Natural killer cell (primary cell): ENCODE results near the gene ABL1. TPM values are rescaled to one million over a fixed set of nuclear protein-coding genes. Genes with fewer than 3 reads are reported as not detected.

ENCODE experiments used
- ATAC-seq, 3 donors: fragments of 150-1000 bp in 2 of 3; fragments of 200-7000 bp in 1 of 3; cut with Tn5 transposase; 1 replicate in 1 of 3; 2 replicates in 2 of 3; pipeline ENCODE4 v1.10.0; 2021; ENCODE audit warnings: mild to moderate bottlenecking in 2 of 3, moderate library complexity in 2 of 3
- DNase-seq, 2 donors: peaks; one replicate each; pipeline versions ENCODE4 v3.0.0 to v3.0.0-alpha.2; 2013 to 2021; ENCODE audit warnings: mixed read lengths in 1 of 2
- H3K27ac ChIP-seq: one replicate; pipeline ENCODE4 v1.5.1; 2013; ENCODE audit warnings: mild to moderate bottlenecking, low read length
- H3K27me3 ChIP-seq: one replicate; pipeline ENCODE4 v1.6.1; 2013; ENCODE audit warnings: low read length; ENCODE audit not compliant: control insufficient read depth, insufficient read depth
- H3K36me3 ChIP-seq: one replicate; pipeline ENCODE4 v1.6.1; 2013; ENCODE audit warnings: low read length; ENCODE audit not compliant: control insufficient read depth, insufficient read depth
- H3K4me1 ChIP-seq: one replicate; pipeline ENCODE4 v1.6.1; 2013; ENCODE audit warnings: low read length; ENCODE audit not compliant: control insufficient read depth, insufficient read depth
- H3K4me3 ChIP-seq: one replicate; pipeline ENCODE4 v1.5.1; 2013; ENCODE audit warnings: low read length
- H3K9me3 ChIP-seq: one replicate; pipeline ENCODE4 v1.6.1; 2013; ENCODE audit warnings: low read length; ENCODE audit not compliant: control insufficient read depth, insufficient read depth
- H3K27ac Mint-ChIP-seq, 2 donors: one replicate each; pipeline ENCODE4 v1.8.0; 2022; ENCODE audit warnings: mild to moderate bottlenecking in 2 of 2, mixed read lengths in 2 of 2, moderate library complexity in 1 of 2
- H3K27me3 Mint-ChIP-seq, 2 donors: one replicate each; pipeline ENCODE4 v1.8.0; 2022; ENCODE audit warnings: low read depth in 2 of 2, mixed read lengths in 2 of 2
- H3K36me3 Mint-ChIP-seq: one replicate; pipeline ENCODE4 v1.8.0; 2022; ENCODE audit warnings: mixed read lengths
- H3K4me1 Mint-ChIP-seq, 2 donors: one replicate each; pipeline ENCODE4 v1.8.0; 2022; ENCODE audit warnings: mixed read lengths in 2 of 2
- H3K4me3 Mint-ChIP-seq: one replicate; pipeline ENCODE4 v1.8.0; 2022; ENCODE audit warnings: mild to moderate bottlenecking, moderate library complexity, mixed read lengths
- H3K9me3 Mint-ChIP-seq, 2 donors: one replicate each; pipeline ENCODE4 v1.8.0; 2022; ENCODE audit warnings: mixed read lengths in 2 of 2
- CTCF ChIP-seq: fragments of 200-600 bp; IDR thresholded peaks from one replicate; pipeline ENCODE4 v1.8.0; 2022; ENCODE audit warnings: antibody characterized with exemption
- WGBS: methylation state at CpG from one replicate; pipeline ENCODE4 v1.1.7; 2013; ENCODE audit warnings: missing lambda C conversion rate; ENCODE audit not compliant: insufficient coverage; 5-methylcytosine and 5-hydroxymethylcytosine counted together
- intact Hi-C: fragments of 100-400 bp; cut with micrococcal nuclease; formaldehyde crosslinking; loops from one replicate; pipeline ENCODE4 v1.14.2; 2022
- total RNA-seq, 4 donors: library from RNA; stranded (reverse); fragments of 120-200 nt in 1 of 4; gene quantifications; one replicate each; pipeline versions ENCODE4 v1.2.3 to v1.2.4, GENCODE V29; 2013 to 2022

Gene ABL1
- total RNA-seq, 3 donors from 2014 or later (not counting 1 experiment from before 2014, with no cell fraction given): 49.7 to 65.6 (median 53.8) TPM

GRCh38 chr9:130852801-130853200 lies 17.7 kb downstream of the ABL1 start:
- Mint-ChIP-seq H3K9me3 (no peaks in the 10 kb centered on the region), H3K36me3 (no peaks in the 10 kb centered on the region), H3K4me3 (no peak overlapping the region), H3K27me3 (no peaks in the 10 kb centered on the region), H3K27ac (no peak overlapping the region), H3K4me1 (peaks cover 5 to 7% of the 10 kb centered on the region in 2 donors)
- Histone ChIP-seq H3K4me1 (no peaks in the 10 kb centered on the region), H3K36me3 (peaks cover 15% of the 10 kb centered on the region), H3K27me3 (no peaks in the 10 kb centered on the region), H3K27ac (no peak overlapping the region), H3K4me3 (no peak overlapping the region), H3K9me3 (no peaks in the 10 kb centered on the region)
- intact Hi-C loops: no loop called here
- no peak for ATAC-seq
- WGBS: 84% methylated on average over 5 of the region's 7 CpGs
- DNase-seq: no peak
- no peak for TF ChIP-seq CTCF

- intact Hi-C loops: no loop called here
- H3K27me3 ChIP-seq: no peaks in the 10 kb centered on the region
Measured at GRCh38 chr9:130854092-130854491, 19.0 kb downstream of the ABL1 start.

GRCh38 chr9:130854835-130855234 lies 19.8 kb downstream of the ABL1 start:
- no peak for DNase-seq
- intact Hi-C loops: no loop called here
- H3K27me3 ChIP-seq: no peaks in the 10 kb centered on the region
- peaks cover 15% of the 10 kb centered on the region for H3K36me3 ChIP-seq
- H3K4me1 Mint-ChIP-seq: peaks cover 3 to 4% of the 10 kb centered on the region in 2 donors
- no peaks in the 10 kb centered on the region for H3K36me3 Mint-ChIP-seq
- no peak for ATAC-seq
- H3K4me1 ChIP-seq: no peaks in the 10 kb centered on the region
- no peak for TF ChIP-seq CTCF
- no peak overlapping the region for H3K4me3 Mint-ChIP-seq
- 98% methylated on average over 9 of the region's 9 CpGs for WGBS
- no peaks in the 10 kb centered on the region for H3K9me3 ChIP-seq
- H3K27ac ChIP-seq: no peak overlapping the region
- H3K9me3 Mint-ChIP-seq: no peaks in the 10 kb centered on the region
- H3K4me3 ChIP-seq: no peak overlapping the region
- H3K27me3 Mint-ChIP-seq: no peaks in the 10 kb centered on the region
- H3K27ac Mint-ChIP-seq: no peak overlapping the region

More at GRCh38 chr9:130854092-130854491, 19.0 kb downstream of the ABL1 start:
- H3K4me1 ChIP-seq: no peaks in the 10 kb centered on the region
- no peaks in the 10 kb centered on the region for H3K9me3 ChIP-seq
- WGBS: 91% methylated on average over 7 of the region's 8 CpGs
- H3K4me3 ChIP-seq: no peak overlapping the region
- H3K36me3 ChIP-seq: peaks cover 15% of the 10 kb centered on the region
- Mint-ChIP-seq H3K4me3 (no peak overlapping the region), H3K4me1 (peaks cover 5 to 6% of the 10 kb centered on the region in 2 donors), H3K9me3 (no peaks in the 10 kb centered on the region), H3K27ac (no peak overlapping the region), H3K36me3 (no peaks in the 10 kb centered on the region), H3K27me3 (no peaks in the 10 kb centered on the region)
- no peak for TF ChIP-seq CTCF
- no peak overlapping the region for H3K27ac ChIP-seq
- no peak for ATAC-seq
- DNase-seq: no peak

- Histone ChIP-seq H3K4me3 (no peak overlapping the region), H3K4me1 (no peaks in the 10 kb centered on the region), H3K27ac (no peak overlapping the region), H3K9me3 (no peaks in the 10 kb centered on the region), H3K27me3 (no peaks in the 10 kb centered on the region), H3K36me3 (peaks cover 15% of the 10 kb centered on the region)
- Mint-ChIP-seq H3K27me3 (no peaks in the 10 kb centered on the region), H3K27ac (no peak overlapping the region), H3K4me3 (no peak overlapping the region), H3K36me3 (no peaks in the 10 kb centered on the region), H3K4me1 (peaks cover 0 to under 1% of the 10 kb centered on the region in 2 donors), H3K9me3 (no peaks in the 10 kb centered on the region)
- ATAC-seq: no peak
- no peak for DNase-seq
- whole genome bisulfite sequencing: 97% methylated on average over 8 of the region's 8 CpGs
- intact Hi-C loops: no loop called here
- no peak for TF ChIP-seq CTCF
Measured at GRCh38 chr9:130856474-130856873, 21.4 kb downstream of the ABL1 start.
